Progenitor cell of endocrine pancreas (in vitro differentiated cells): ENCODE measurements around the gene FEZF1. TPM values are rescaled to one million over a fixed set of nuclear protein-coding genes. Genes with fewer than 3 reads are reported as not detected.

ENCODE experiments used
- DNase-seq: peaks from one replicate; pipeline ENCODE4 v3.0.0; 2021; ENCODE audit warnings: low spot score; ENCODE audit not compliant: unreplicated experiment
- H3K27ac Mint-ChIP-seq: 2 replicates; pipeline ENCODE4 v1.8.0; 2021; ENCODE audit warnings: mild to moderate bottlenecking, moderate library complexity, mixed read lengths
- H3K27me3 Mint-ChIP-seq: 2 replicates; pipeline ENCODE4 v1.8.0; 2021; ENCODE audit warnings: mixed read lengths
- H3K36me3 Mint-ChIP-seq: 2 replicates; pipeline ENCODE4 v1.8.0; 2022; ENCODE audit warnings: mixed read lengths; ENCODE audit not compliant: insufficient read depth
- H3K4me1 Mint-ChIP-seq: 2 replicates; pipeline ENCODE4 v1.8.0; 2021; ENCODE audit warnings: low read depth, mixed read lengths
- H3K4me3 Mint-ChIP-seq: 2 replicates; pipeline ENCODE4 v1.8.0; 2021; ENCODE audit warnings: low read depth, mild to moderate bottlenecking, moderate library complexity, mixed read lengths
- H3K9me3 Mint-ChIP-seq: 2 replicates; pipeline ENCODE4 v1.8.0; 2021; ENCODE audit warnings: low read depth, mixed read lengths
- total RNA-seq: library from RNA; stranded (reverse); gene quantifications from 2 replicates; pipeline ENCODE4 v1.2.1, GENCODE V29; 2021
- TF ChIP-seq, protein P1 (sequence below): fragments of 200-600 bp; sonication (generic); IDR thresholded peaks from one replicate; pipeline ENCODE4 v1.5.0; 2021; ENCODE audit warnings: antibody characterized with exemption, mild to moderate bottlenecking; ENCODE audit not compliant: unreplicated experiment

The FEZF1 gene
- total RNA-seq, 1 donor from 2014 or later, result not detected

DNA sequence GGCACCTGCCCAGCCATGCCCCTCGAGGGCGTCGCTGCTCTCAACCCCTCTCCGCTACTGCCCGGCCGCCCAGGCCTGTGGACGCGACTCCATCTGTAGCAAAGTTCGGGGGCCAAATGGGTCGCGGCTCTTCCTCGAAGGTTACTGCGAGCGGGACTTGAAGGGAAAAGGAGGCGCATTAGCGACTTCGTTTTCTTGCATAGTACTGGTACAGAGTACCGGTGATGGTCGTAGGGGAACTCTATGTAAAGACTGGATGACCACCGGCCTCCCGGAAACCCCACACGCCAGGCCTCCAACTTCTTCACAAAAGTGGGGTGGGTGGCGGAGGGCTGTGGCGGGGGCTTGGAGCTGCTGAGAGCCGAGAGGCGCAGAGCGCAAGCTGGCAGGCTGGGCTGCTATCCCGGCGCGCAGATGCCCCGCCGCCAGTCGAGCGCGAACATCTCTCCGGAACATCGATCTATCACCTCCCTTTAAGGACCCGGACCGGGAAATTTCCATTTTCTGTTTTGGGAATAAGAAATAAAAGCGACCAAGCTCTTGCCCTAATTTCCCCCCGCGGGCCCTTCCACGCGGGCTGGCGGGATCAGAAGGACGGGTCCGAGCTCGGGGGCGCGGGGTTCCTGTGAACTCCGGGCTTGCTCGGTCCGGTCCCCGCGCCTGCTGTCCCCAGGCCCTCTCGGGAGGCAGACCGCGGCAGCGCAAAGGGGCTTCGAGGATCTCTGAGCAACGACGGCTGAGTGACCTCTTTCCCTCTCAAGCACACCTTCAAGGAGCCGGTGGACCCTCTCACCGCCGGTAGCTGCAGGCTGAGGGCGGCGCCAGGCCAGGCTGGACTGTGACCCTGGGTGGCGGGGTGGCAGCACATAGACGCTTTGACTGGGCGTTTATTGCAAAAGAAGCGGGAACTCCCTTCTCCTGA lies 12.2 kb upstream of the FEZF1 start:
- Mint-ChIP-seq H3K4me3 (no peak overlapping the region), H3K4me1 (no peaks in the 10 kb centered on the region), H3K36me3 (no peaks in the 10 kb centered on the region), H3K27ac (no peak overlapping the region), H3K27me3 (peaks cover 92% of the 10 kb centered on the region), H3K9me3 (no peaks in the 10 kb centered on the region)
- TF ChIP-seq, protein P1, sequence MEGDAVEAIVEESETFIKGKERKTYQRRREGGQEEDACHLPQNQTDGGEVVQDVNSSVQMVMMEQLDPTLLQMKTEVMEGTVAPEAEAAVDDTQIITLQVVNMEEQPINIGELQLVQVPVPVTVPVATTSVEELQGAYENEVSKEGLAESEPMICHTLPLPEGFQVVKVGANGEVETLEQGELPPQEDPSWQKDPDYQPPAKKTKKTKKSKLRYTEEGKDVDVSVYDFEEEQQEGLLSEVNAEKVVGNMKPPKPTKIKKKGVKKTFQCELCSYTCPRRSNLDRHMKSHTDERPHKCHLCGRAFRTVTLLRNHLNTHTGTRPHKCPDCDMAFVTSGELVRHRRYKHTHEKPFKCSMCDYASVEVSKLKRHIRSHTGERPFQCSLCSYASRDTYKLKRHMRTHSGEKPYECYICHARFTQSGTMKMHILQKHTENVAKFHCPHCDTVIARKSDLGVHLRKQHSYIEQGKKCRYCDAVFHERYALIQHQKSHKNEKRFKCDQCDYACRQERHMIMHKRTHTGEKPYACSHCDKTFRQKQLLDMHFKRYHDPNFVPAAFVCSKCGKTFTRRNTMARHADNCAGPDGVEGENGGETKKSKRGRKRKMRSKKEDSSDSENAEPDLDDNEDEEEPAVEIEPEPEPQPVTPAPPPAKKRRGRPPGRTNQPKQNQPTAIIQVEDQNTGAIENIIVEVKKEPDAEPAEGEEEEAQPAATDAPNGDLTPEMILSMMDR, result no peak
- DNase-seq, result no peak

DNA sequence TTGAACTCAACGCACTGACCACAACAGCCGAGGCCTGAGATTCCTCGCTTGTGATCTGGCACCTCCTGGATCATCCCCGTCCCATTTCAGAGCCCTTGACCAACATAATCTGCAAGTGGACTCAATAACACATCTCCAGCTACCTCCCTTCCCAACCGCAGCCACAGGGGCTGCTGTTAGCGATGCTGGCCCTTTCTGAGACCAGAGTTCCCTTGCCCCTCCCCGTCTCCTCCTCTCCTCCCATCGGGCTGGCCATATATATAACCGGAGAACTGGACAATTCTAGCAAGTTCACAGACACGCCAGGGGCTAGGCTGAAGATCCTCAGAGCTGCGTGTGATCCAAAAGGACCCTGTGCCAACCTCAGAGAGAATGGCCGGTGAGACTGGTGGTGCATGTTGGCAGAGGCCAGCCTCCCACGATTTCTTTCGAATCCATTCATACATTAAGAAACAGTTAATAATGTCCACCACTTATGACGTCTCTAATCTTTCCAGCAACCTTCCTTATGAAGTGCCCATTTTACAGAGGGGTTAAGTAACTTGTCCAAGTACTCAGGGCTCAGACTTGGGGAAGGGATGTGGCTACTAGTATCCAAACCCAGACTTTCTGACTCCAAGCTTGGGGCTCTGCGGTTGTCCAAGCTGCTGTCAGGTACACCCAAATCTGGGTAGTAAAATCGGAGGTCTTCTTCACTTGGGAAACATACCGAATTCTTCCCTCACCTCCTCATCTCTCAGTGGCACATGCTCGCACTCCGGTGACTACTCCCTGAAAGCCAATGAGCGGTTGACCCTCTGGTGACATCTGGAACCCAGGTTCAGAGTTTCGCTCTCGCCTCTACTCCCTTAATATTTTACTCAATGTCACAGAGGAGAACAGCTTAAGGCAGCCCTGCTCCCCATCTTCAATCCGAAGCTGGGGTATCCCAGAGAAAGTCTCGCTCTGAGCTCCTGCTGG lies 11.2 kb upstream of the FEZF1 start:
- no peak for DNase-seq
- H3K4me1 Mint-ChIP-seq, result peaks cover 2% of the 10 kb centered on the region
- TF ChIP-seq, protein P1, result no peak
- peaks cover 95% of the 10 kb centered on the region for H3K27me3 Mint-ChIP-seq
- no peak overlapping the region for H3K27ac Mint-ChIP-seq
- no peak overlapping the region for H3K4me3 Mint-ChIP-seq
- no peaks in the 10 kb centered on the region for H3K9me3 Mint-ChIP-seq
- H3K36me3 Mint-ChIP-seq, result no peaks in the 10 kb centered on the region

DNA sequence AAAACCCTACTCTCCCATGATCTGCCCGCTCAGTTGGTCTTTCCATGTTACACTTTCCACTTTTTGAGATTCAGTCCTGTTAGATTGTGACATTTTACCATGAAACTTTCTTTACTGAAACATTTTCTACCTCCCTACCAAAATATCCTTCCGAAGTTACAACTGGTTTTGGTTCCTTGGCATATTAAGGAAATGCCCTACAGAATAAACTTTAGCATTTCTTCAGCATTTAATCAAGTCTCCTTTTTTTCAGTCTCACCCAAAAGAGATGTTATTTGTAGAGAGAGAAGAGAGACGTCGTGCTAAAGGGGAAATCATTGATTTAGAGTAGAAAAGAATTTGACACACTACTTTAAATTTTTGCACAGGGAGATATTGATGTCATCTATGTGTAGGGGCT lies 9.7 kb upstream of the FEZF1 start:
- Mint-ChIP-seq H3K36me3 (no peaks in the 10 kb centered on the region), H3K4me1 (peaks cover 6% of the 10 kb centered on the region), H3K27ac (no peak overlapping the region), H3K9me3 (no peaks in the 10 kb centered on the region), H3K4me3 (no peak overlapping the region), H3K27me3 (peaks cover 97% of the 10 kb centered on the region)
- no peak for DNase-seq
- TF ChIP-seq, protein P1, result no peak

DNA sequence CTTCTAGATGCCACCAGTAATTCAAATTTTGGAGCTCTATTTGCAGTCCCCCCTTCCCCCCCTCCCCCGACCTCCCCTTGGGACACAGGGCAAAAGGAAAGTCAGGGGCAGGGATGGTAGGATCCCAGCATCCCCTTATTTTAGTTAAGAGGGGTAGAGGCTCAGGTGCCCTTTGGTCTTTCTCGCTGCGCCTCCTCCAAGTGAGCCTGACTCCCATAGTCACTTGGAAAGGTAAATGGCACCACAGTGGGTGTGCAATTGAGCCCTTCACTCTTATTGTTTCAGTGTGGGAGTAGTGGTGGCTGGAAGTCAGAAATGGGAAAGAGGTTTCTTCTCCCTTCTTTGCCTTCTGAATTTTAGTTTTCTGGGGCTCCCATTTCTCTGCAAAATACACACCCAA lies 8.2 kb upstream of the FEZF1 start:
- H3K27me3 Mint-ChIP-seq, result peaks cover 97% of the 10 kb centered on the region
- no peak overlapping the region for H3K4me3 Mint-ChIP-seq
- TF ChIP-seq, protein P1, result no peak
- H3K27ac Mint-ChIP-seq, result no peak overlapping the region
- peaks cover 6% of the 10 kb centered on the region for H3K4me1 Mint-ChIP-seq
- H3K9me3 Mint-ChIP-seq, result no peaks in the 10 kb centered on the region
- no peaks in the 10 kb centered on the region for H3K36me3 Mint-ChIP-seq
- no peak for DNase-seq
